ENCODE data around the gene RFC3.
"Not testable (repeated sequence)": the region's sequence is repeated elsewhere in the genome, so short reads cannot be mapped to it uniquely, and the experiment has no call there.

Gene RFC3

DNA sequence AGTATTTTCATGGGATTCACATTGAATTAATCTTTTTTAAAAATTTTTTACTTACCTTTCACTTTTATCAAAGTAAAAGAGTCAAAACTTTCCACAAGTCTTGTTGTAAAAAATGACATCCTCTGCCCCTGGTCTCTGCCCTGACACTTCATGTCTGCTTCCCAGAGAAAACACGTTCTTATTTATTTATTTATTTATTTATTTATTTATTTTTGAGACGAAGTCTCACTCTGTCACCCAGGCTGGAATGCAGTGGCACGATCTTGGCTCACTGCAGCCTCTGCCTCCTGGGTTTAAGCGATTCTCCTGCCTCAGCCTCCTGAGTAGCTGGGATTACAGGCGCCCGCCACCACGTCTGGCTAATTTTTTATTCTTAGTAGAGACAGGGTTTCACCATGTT lies 5.1 kb upstream of the RFC3 start:
- DNase-seq (ENCODE audit: low read depth): not testable (repeated sequence)

- DNase-seq (ENCODE audit: low read depth): no peak
Measured at GRCh38 chr13:33815011-33815550, 2.9 kb upstream of the RFC3 start.

- no peak for DNase-seq (ENCODE audit: low read depth)
Measured at GRCh38 chr13:33816912-33817311, 1.0 kb upstream of the RFC3 start.

DNA sequence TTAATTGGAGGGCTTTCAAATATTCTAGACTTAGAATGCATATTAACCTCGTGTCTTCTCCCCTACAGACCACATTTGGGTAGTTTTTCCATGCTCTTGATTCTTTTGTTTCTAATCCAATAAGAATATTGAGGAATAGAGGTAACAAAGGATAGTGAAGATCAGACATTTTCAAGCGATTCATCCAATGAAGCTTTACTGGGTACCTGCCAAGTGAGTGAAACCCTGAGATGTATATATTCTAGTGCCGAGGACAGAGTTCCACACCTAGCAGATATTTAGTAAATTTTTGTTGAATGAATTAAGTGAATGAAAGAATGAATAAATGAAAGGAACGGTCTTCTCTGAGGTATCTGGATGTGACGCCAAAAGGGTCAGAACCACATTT lies 442 bp upstream of the RFC3 start:
- no peak for DNase-seq (ENCODE audit: low read depth)

DNA sequence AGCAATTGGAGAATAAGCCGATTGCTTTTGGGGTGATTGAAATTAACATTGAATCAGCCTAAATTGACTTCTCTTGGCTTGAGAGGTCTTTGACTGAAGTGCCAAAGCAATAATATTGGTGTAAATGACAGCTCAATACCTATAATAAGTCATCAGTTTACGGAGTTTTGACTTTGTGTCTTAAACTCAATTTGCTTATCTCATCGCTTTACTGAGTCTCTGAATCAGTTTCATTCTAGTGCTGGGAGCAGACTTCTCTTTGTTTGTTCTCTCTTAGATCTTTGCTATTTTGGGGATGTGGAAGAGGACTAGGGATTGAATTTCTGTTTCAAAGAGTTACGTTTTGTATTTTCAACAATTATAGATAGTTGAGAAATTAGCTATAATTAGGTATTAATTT lies 7.1 kb downstream of the RFC3 start:
- no peak for DNase-seq (ENCODE audit: low read depth)

DNA sequence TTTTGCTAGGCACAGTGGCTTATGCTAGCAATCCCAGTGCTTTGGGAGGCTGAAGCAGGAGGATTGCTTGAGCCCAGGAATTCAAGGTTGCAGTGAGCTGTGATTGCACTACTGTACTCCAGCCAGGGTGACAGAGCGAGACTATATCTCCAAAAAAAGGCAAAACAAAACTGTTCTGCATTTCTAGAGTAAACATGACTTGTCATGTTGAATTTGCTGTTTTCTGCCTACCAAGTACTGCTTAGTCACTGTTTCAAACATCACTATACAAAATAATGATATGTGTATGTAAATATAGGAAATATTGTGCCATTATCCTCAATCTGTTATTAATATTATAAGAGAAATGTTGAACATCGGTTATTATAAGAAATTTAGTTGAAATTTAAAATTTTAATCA lies 9.2 kb downstream of the RFC3 start:
- DNase-seq (ENCODE audit: low read depth): no peak

GRCh38 chr13:33828431-33829129 lies 10.6 kb downstream of the RFC3 start:
- DNase-seq (ENCODE audit: low read depth): no peak

DNA sequence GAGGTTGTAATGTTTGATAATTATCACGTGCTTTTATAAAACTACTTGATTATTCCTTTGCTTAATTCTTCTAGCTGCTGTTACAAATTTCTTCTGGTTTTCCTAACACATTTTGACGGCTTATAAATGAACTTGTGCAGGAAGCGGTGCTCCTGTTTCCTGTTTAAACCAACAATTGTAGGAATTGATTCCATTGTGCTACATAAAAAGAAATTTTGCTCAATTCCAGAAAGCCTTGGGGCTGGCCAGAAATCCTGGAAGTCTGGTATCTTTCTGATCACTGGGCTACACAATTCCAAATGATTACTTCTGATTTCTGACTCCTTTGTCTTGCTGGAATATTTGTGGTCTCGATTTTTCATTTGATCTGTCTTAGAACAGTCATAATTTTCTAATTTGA lies 14.9 kb downstream of the RFC3 start:
- DNase-seq (ENCODE audit: low read depth): no peak

GRCh38 chr13:33838647-33839046 lies 20.7 kb downstream of the RFC3 start:
- no peak for DNase-seq (ENCODE audit: low read depth)

GRCh38 chr13:33840402-33840801 lies 22.5 kb downstream of the RFC3 start:
- DNase-seq (ENCODE audit: low read depth): no peak

- no peak for DNase-seq (ENCODE audit: low read depth)
Measured at GRCh38 chr13:33842207-33842606, 24.3 kb downstream of the RFC3 start.

GRCh38 chr13:33842986-33843385 lies 25.0 kb downstream of the RFC3 start:
- no peak for DNase-seq (ENCODE audit: low read depth)

GRCh38 chr13:33845572-33846302 lies 27.8 kb downstream of the RFC3 start:
- DNase-seq (ENCODE audit: low read depth): no peak

GRCh38 chr13:33846303-33847062 lies 28.5 kb downstream of the RFC3 start:
- no peak for DNase-seq (ENCODE audit: low read depth)

DNA sequence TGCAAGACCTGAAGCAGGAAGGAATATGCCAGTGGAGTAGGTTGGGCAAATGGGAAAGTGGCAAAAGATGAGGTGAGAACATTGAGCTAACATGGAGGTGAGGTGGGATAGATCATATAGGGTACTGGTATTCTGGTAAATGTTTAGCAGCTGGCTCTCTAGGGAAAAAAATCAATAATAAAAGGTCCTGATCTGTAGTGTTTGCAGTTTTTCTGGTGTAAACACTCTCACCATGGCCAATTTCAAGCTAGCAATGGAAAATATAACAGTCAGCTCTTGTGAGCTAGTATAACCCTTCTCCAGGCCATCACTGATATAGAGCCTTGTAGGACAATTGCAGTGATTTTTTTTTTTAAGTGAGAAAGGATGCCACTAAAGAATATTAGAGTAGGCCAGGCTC lies 31.3 kb downstream of the RFC3 start:
- DNase-seq (ENCODE audit: low read depth): no peak

DNA sequence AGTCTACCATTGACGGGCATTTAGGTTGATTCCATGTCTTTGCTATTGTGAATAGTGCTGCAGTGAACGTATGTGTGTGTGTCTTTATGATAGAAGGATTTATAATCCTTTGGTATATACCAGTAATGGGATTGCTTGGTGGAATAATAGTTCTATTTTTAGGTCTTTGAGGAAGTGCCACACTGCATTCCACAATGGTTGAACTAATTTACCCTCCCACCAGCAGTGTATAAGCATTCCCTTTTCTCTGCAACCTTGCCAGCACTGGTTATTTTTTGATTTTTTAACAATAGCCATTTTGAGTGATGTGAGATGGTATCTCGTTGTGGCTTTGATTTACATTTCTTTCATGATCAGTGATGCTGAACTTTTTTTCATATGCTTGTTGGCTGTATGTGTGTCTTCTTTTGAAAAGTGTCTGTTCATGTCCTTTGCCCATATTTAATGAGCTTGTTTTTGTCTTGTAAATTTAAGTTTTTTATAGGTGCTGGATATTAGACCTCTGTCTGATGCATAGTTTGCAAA lies 37.5 kb downstream of the RFC3 start:
- no peak for DNase-seq (ENCODE audit: low read depth)

- no peak for DNase-seq (ENCODE audit: low read depth)
Measured at GRCh38 chr13:33859691-33860303, 41.8 kb downstream of the RFC3 start.

GRCh38 chr13:33860526-33860925 lies 42.6 kb downstream of the RFC3 start:
- no peak for DNase-seq (ENCODE audit: low read depth)

- DNase-seq (ENCODE audit: low read depth): no peak
Measured at GRCh38 chr13:33862016-33862415, 44.1 kb downstream of the RFC3 start.

DNA sequence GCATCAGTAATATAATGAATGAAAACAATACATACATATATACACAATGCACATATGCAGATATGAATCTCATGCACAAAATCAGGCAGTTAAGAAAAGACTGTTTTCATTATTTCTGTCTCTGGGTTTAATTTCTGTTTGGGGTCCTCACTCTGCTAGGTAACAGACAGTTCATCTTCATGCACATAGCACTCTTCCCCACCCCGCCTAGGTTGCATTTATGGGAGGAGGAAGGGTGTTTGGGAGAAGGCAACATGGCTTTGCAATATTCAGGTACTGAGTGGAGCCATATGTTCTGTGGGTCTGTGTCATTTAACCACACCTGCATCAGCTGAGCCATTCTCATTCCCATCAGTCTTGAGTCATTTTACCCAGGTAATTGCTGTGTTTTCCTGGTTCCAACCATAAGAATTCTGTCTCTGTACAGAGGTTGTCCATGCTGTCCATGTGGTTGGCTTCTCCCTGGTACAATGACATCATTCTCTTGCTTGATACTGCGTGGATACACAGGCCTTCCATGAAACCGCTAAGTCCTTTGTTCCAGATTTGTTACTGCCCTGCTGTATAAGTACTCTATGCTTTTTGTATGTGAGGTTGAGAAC lies 45.3 kb downstream of the RFC3 start:
- DNase-seq (ENCODE audit: low read depth): no peak

GRCh38 chr13:33865945-33866344 lies 48.0 kb downstream of the RFC3 start:
- DNase-seq (ENCODE audit: low read depth): no peak

DNA sequence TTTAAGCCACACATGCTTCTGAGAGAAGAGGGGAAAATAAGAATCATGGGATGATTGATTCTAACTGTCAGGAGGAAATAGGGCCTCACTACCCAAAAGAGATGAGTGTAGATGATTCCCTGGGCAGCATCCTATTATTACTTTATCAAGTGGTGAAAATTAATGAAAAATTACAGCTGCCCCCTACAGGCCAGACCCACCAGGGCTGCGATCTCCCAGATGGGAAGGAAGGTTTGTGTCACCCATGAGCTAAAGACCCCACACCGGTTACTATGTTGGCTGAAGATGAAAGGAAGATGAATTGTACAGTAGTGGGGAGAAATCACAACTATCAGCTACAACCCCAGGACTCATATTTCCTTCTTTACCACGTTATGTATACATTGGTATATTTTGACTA lies 49.5 kb downstream of the RFC3 start:
- DNase-seq (ENCODE audit: low read depth): no peak
